IMR-90 (cell line): ENCODE results near the gene XPC.
A peak's percentile ranks its signal among the peaks of the same experiment; 100 is the strongest.

Experiments used
- CTCF ChIP-seq: conservative IDR thresholded peaks from 2 replicates; pipeline ENCODE4 v1.5.1; 2012; ENCODE audit warnings: mild to moderate bottlenecking, low read depth, low read length, improper control_type of control experiment
- ELK1 ChIP-seq: fragments of 150-350 bp; IDR thresholded peaks from 2 replicates; pipeline ENCODE4 v1.6.1; 2016; ENCODE audit warnings: low read depth, mild to moderate bottlenecking, low read length, moderate library complexity, borderline replicate concordance
- MAFK ChIP-seq: IDR thresholded peaks from 2 replicates; pipeline ENCODE4 v1.6.1; 2012; ENCODE audit warnings: low read depth, low read length, improper control_type of control experiment
- NFE2L2 ChIP-seq: fragments of 150-350 bp; IDR thresholded peaks from 2 replicates; pipeline ENCODE4 v1.6.1; 2016; ENCODE audit warnings: low read depth, mild to moderate bottlenecking, low read length
- RFX5 ChIP-seq: IDR thresholded peaks from 2 replicates; pipeline ENCODE4 v1.8.0; 2012; ENCODE audit warnings: low read depth, mild to moderate bottlenecking, low read length, moderate library complexity
- USF2 ChIP-seq: fragments of 150-350 bp; IDR thresholded peaks from 2 replicates; pipeline ENCODE4 v1.6.1; 2017; ENCODE audit warnings: mild to moderate bottlenecking, antibody characterized with exemption, low read length, low read depth

- TF ChIP-seq CTCF (peak; percentile 87), USF2 (no peak), NFE2L2 (no peak), RFX5 (no peak), MAFK (no peak), ELK1 (no peak)
Observed at GRCh38 chr3:14203521-14204079, 25.2 kb upstream of the XPC start.
